GM18909 (cell line): ENCODE results near the gene ATG7.
"Not testable (repeated sequence)": the region's sequence is repeated elsewhere in the genome, so short reads cannot be mapped to it uniquely, and the experiment has no call there.

Experiments used
- ATAC-seq: cut with Tn5 transposase; IDR thresholded peaks from one replicate; pipeline ENCODE4 v1.9.1; 2021; ENCODE audit warnings: mild to moderate bottlenecking; ENCODE audit not compliant: unreplicated experiment, poor library complexity

The ATG7 gene

GRCh38 chr3:11488356-11488755 lies 216.2 kb downstream of the ATG7 start:
- not testable (repeated sequence) for ATAC-seq

- ATAC-seq = no peak
These were observed 222.1 kb downstream of the ATG7 start for GRCh38 chr3:11494131-11494916.

- no peak for ATAC-seq
These were observed 223.9 kb downstream of the ATG7 start for GRCh38 chr3:11495948-11496557.

- ATAC-seq = no peak
These were observed 226.0 kb downstream of the ATG7 start for GRCh38 chr3:11498177-11498576.

- ATAC-seq = no peak
These were observed 226.4 kb downstream of the ATG7 start for GRCh38 chr3:11498646-11499045.

- ATAC-seq = no peak
These were observed 226.9 kb downstream of the ATG7 start for GRCh38 chr3:11499144-11499543.

GRCh38 chr3:11502413-11502812 lies 230.2 kb downstream of the ATG7 start:
- ATAC-seq = not testable (repeated sequence)

- no peak for ATAC-seq
These were observed 235.5 kb downstream of the ATG7 start for GRCh38 chr3:11507719-11508118.

- no peak for ATAC-seq
These were observed 236.4 kb downstream of the ATG7 start for GRCh38 chr3:11508346-11509172.

GRCh38 chr3:11509173-11510000 lies 237.2 kb downstream of the ATG7 start:
- ATAC-seq = no peak

GRCh38 chr3:11510001-11510340 lies 237.8 kb downstream of the ATG7 start:
- ATAC-seq = no peak

- ATAC-seq = no peak
These were observed 238.2 kb downstream of the ATG7 start for GRCh38 chr3:11510356-11510755.

- ATAC-seq = not testable (repeated sequence)
These were observed 239.4 kb downstream of the ATG7 start for GRCh38 chr3:11511606-11512005.

GRCh38 chr3:11513125-11513816 lies 241.1 kb downstream of the ATG7 start:
- not testable (repeated sequence) for ATAC-seq

- ATAC-seq = no peak
These were observed 241.6 kb downstream of the ATG7 start for GRCh38 chr3:11513817-11514135.

GRCh38 chr3:11514191-11514821 lies 242.1 kb downstream of the ATG7 start:
- no peak for ATAC-seq

GRCh38 chr3:11517601-11518000 lies 245.4 kb downstream of the ATG7 start:
- ATAC-seq = no peak

- ATAC-seq = no peak
These were observed 249.0 kb downstream of the ATG7 start for GRCh38 chr3:11521167-11521566.

- no peak for ATAC-seq
These were observed 250.2 kb downstream of the ATG7 start for GRCh38 chr3:11522398-11522715.
